Measurements from ENCODE around the gene GDNF.

DNA sequence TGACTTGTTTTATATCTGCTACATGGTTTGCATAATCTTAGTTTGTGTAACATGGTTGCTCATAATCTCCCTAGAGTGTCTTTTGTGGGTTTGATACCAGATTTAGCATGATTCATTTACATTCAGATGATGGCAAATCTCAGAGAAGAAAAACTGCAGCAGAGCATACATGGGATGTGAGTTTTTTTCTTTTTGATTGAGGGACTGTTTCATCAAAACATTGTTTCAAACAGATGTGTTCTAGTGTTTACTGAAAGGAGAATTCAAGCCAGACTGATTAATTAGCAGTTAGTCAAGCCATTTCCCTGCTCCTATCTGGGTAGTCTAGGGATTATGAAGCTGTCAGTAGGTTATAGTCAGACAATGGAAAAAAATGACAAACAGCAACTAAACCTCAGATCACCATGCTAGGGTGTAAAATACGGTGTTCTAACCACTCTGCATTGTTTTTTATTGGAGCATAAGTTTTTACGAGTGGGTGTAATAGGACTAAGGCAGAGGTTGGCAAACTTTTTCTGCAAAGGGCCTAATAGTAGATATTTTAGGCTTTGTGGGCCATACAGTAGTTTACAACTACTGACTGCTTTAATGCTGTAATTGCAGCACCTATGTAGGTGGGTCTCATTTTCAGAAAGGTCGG, 10.5 kb upstream of the GDNF start:
- TF ChIP-seq FOXA1 (IDR thresholded peaks at IDR 0.05): no peak
- TF ChIP-seq TARDBP (IDR thresholded peaks at IDR 0.05): no peak
- TF ChIP-seq SP1 (IDR thresholded peaks at IDR 0.05): no peak
- TF ChIP-seq FOXK2 (IDR thresholded peaks at IDR 0.05): no peak
- TF ChIP-seq ARNT (IDR thresholded peaks at IDR 0.05): no peak
- TF ChIP-seq PKNOX1 (IDR thresholded peaks at IDR 0.05): no peak
- no peak for TF ChIP-seq BHLHE40 (IDR thresholded peaks at IDR 0.05; ENCODE audit: borderline replicate concordance)
- TF ChIP-seq FOXM1 (IDR thresholded peaks at IDR 0.05; ENCODE audit: borderline replicate concordance): no peak
- TF ChIP-seq HDGF (IDR thresholded peaks at IDR 0.05; ENCODE audit: borderline replicate concordance): no peak
